ENCODE results near the gene USP24.
"Not testable (repeated sequence)": the region's sequence is repeated elsewhere in the genome, so short reads cannot be mapped to it uniquely, and the experiment has no call there.

The USP24 gene

DNA sequence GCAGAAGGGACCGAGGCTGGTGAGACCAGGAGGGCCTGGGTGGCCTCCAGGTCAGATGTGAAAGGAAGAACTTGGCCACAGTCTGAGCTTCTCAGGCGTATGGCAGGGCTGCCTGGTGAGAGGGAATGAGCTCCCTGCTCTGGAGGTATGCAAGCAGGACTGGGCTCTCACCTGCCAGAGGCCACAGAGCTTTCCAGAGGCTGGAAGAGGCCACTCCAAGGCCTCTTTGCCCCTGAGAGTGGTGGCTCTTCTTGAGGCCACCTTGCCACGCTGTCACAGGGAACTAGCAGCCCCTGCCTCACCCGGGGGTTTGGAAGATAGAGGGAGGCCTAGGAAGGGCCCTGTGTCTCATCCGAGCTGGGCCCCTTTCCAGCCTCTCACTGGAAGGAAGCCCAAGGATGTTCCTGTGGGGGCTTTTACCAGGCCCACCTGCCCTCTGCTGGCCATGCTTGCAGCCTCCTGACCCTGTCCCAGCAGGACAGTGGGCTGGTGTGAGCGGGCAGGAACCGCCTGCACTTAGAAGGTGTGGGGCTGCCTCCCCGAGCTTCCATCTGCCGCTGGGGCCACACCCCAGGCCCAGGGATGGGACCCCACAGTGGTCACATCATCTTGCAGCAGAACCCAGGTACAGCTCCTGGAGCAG, 165.8 kb downstream of the USP24 start:
- no peak for DNase-seq

DNA sequence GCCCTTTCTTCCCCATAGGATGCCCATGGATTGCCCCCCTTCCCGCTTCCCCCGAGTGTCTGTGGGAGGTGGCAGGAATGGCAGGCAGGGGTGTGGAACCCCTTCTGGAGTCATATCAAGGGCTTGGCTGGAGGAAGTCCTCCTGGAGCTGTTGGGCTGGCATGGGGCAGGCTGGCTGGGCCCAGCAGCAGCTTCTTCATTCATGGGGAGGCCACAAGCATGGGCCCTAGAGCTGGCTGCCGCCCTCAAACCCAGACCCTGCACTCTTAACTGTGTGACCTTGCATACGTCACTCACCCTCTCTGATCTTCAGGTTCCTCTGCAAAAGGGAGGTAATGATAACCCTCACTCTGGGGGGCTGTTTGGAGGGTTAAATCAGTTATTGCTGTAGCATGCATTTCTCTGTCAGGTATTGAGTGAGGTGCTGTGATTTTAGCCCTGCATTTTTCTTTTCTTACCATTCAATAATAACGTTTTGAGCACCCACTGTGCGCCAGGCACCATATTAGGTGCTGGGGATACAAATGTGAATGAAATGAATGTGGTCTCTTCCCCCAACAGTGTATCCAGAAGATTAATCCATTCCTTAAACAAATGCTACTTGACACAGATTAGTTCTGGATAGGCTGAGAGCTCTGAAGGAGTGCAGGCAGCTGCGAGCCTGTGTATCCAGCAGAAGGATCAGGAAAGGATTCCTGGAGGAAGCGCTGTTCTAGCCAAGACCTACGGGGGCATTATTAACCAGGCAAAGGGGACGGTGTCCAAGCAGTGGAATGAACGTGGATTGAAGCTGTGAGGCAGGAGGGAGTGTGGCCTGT, 166.5 kb downstream of the USP24 start:
- DNase-seq = no peak

GRCh38 chr1:55047611-55048010, 167.6 kb downstream of the USP24 start:
- DNase-seq = no peak

GRCh38 chr1:55046871-55047270, 168.3 kb downstream of the USP24 start:
- no peak for DNase-seq

GRCh38 chr1:55045430-55045829, 169.7 kb downstream of the USP24 start:
- DNase-seq = no peak

DNA sequence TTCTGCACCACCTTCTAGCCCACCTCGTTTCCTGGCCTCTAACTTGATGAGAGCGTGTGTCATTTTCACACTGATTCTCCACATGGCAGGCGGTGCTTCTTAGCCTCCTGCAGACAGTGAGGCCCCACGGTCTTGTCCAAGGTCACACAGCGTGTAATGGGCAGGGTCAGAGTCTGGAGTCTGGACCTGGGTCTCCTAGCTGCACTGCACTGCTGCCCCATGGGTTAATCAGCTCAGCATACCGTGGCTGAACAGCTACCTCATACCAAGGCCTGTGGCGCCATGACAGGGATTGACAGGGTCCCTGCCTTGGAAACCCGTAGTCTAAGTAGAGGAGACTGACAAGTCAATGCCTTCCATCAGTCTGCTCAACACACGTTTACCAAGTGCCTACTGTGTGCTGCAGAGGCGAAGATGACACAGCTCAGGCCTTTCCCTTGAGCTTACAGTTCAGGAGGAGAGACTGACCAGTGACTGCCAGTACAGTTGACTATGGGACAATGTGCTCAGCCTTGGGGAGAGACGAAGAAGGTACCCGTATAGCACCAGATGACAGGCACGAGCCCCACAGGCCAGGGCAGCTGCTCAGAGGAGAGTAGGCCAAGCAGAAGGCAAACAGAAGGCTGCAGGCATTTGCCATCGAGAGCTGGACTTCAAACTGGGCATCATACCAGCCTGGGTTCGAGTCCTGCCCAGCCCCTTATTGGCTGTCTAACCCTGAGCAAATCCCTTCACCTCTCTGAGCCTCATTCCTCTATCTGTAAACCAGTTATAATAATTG, 170.4 kb downstream of the USP24 start:
- DNase-seq = no peak

DNA sequence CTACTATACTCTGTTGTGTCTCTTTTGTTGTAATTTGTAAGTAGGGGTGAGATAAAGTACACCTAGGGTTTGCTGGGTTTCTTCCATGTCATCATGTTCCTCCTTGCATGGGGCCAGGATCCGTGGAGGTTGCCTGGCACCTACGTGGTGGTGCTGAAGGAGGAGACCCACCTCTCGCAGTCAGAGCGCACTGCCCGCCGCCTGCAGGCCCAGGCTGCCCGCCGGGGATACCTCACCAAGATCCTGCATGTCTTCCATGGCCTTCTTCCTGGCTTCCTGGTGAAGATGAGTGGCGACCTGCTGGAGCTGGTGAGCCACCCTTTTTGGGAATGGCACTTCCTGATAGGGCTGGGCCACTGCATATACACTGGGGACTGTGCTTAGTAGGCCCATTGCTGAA, 171.4 kb downstream of the USP24 start:
- no peak for DNase-seq

- no peak for DNase-seq
Observed at GRCh38 chr1:55043011-55043410, 172.2 kb downstream of the USP24 start.

DNA sequence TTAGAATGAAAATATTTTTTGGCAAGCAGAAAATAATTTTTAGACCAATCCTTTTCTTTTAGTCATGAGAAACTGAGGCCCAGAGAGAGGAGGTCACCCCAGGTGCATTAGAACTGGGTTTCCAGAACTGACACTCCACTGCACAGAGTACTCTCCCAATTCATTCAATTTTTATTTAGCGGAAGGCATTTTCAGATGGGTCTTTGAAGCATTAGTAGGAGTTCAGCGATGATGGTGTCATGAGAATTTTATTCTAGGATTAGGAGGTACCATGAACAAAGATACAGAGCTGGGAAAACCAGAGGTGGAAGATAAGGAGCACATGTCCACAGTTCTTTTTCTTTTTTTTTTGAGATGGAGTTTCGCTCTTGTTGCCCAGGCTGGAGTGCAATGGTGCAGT, 173.6 kb downstream of the USP24 start:
- DNase-seq = no peak

DNA sequence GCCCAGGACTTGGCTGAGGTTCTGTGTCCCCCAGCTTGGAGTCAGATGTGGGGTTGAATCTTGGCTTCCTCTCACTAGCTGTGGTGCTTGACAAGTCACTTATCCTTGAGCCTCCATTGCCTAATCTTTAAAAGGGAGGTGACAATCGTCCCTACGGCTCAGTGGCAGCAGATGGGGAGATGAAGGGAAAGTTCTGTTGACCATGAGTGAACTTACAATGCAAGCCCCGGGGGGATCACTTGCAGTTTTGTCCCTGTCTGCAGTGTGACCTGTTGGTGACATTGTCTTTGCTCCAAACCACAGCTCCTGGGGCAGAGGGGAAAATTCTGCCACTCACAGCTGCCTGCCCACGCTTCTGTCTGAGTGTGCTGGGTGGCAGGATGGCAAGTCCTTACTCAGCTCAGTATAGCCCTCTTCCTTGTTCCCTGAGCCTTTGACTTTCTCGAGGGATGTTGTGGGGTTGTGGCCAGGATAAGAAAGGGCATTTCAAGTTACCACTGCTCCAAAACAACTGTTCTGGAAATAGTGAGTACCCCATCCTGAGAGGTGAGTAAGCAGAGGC, 174.2 kb downstream of the USP24 start:
- no peak for DNase-seq

GRCh38 chr1:55040083-55040932, 174.9 kb downstream of the USP24 start:
- DNase-seq = no peak

- no peak for DNase-seq
Observed at GRCh38 chr1:55039342-55040082, 175.7 kb downstream of the USP24 start, which contains the start of gene PCSK9. Gene PCSK9 (plus strand): TSS chr1:55039548. CDS start chr1:55039838, 290 bp downstream.

DNA sequence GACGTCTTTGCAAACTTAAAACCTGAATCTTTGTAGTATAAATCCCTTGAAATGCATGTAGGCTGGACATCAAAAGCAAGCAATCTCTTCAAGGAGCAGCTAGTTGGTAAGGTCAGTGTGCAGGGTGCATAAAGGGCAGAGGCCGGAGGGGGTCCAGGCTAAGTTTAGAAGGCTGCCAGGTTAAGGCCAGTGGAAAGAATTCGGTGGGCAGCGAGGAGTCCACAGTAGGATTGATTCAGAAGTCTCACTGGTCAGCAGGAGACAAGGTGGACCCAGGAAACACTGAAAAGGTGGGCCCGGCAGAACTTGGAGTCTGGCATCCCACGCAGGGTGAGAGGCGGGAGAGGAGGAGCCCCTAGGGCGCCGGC, 176.2 kb downstream of the USP24 start:
- no peak for DNase-seq

DNA sequence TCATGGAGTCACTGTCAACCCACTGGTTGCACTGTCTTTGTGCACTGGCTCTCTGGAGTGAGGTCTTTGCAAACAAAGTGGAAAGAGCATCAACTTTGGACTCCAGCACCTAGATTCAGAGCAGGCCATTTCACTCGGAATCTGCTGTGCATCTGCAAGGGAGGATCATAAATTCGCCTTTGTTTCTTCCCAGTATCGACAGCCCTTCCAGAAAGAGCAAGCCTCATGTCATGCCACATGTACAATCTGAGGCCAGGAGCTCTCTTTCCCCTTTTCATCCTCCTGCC, 176.7 kb downstream of the USP24 start:
- no peak for DNase-seq

DNA sequence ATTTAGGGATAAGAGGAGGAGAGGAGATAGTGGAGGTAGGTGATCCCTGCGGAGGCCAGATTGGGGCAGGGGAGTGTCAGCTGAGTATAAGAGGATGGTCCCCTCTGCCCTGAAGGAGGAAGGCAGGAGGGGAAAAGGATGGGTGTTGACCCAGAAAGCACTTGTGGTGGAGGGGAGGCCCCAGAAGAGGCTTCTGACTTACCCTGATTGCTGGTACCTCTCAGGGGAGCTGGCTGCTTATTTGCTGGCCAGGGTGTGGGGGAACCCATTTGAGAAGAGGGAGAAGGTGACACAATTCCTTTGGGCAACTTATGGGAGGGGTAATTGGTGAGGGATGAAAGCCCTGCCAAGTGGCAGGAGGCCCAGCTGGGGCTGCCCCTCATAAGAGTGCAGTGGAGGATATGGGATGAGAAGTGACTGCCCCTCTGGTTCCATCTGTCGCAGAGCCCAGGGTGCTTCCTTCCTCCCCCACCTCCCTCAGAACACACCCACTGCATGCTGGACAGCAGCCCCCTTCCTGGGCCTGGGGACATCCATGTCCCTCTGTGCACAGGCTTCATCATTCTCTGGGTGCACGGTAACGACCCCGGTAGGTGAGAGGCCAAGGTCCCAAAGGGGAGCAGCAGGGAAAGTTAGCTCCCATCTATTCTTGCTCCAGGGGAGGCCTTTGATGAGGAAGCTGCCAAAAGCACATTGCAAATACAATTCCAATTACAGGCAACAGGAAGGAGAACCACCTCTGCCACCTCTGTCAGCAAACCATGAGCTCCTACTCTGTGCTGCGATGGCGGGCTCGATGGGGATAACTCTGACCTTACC, 177.2 kb downstream of the USP24 start:
- DNase-seq = no peak

GRCh38 chr1:55035904-55036303, 179.3 kb downstream of the USP24 start:
- no peak for DNase-seq

DNA sequence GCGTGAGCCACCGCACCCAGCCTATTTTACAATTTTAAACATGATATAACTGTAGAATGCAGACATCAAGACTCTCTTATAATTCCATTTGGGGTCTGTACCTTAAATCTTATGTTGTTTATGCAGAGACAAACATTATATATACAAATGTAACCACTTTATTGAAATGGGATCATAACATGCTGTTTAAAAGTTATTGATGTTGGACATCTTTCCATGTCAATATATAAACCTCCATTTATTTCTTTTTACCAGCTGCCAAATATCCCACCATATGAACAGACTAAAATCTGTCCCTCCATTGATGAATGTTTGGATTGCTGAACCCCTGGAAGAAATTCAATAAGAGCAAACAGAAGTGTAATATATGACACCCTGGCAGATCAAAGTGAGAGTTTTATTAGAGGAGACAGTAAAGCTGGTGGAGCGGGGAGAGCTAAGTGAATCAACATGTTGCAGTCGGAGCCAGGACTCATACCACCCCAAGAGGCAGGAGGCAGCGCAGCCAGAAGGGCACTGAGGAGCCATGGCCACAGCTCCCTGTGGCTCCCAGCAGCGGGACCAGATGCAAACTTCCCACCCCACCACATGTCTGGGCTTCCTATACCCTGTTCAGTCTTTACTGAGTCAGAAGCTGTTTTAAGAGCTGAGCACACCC, 180.6 kb downstream of the USP24 start:
- DNase-seq = no peak

GRCh38 chr1:55033265-55033614, 181.9 kb downstream of the USP24 start:
- DNase-seq = no peak

GRCh38 chr1:55031098-55031497, 184.1 kb downstream of the USP24 start:
- DNase-seq = not testable (repeated sequence)

DNA sequence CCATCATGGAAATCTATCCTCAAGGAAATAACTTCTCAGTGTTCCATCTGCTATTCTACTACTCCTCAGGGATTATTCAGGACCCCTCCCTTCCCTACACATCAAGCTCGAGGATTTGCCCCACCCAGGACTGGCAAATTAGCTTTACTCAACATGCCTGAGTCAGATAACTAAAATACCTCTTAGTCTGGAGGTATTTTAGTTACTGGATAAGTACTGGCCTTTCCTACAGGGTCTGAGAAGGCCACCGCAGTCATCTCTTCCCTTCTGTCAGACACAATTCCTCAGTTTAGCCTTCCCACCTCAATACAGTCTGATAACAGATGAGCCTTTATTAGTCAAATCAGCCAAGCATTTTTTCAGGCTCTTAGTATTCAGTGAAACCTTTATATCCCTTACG, 188.5 kb downstream of the USP24 start:
- not testable (repeated sequence) for DNase-seq

- DNase-seq = not testable (repeated sequence)
Observed at GRCh38 chr1:55024163-55024562, 191.0 kb downstream of the USP24 start.
